Stomach (tissue), 9 donors: ENCODE results near the gene TULP1. TPM values are rescaled to one million over a fixed set of nuclear protein-coding genes. Genes with fewer than 3 reads are reported as not detected.
A peak's percentile ranks its signal among the peaks of the same experiment; 100 is the strongest.

Source experiments
- DNase-seq, 2 donors: peaks; one replicate each; pipeline versions ENCODE4 v3.0.0 to v3.0.0-alpha.2; 2013 to 2019
- H3K27ac ChIP-seq, 5 donors: fragments of 200-600 bp in 4 of 5; sonication (generic) in 4 of 5; one replicate each; pipeline ENCODE4 v1.5.1; 2013 to 2019; ENCODE audit warnings: mild to moderate bottlenecking in 1 of 5, moderate library complexity in 1 of 5
- H3K27me3 ChIP-seq, 3 donors: fragments of 200-600 bp; sonication (generic); one replicate each; pipeline ENCODE4 v1.5.1; 2017 to 2019; ENCODE audit warnings: mixed run types in 1 of 3
- H3K36me3 ChIP-seq, 4 donors: fragments of 200-600 bp; sonication (generic); 1 replicate in 3 of 4; 2 replicates in 1 of 4; pipeline ENCODE4 v1.5.1; 2016 to 2019
- H3K4me1 ChIP-seq, 4 donors: fragments of 200-600 bp; sonication (generic); one replicate each; pipeline ENCODE4 v1.5.1; 2016 to 2019
- H3K4me3 ChIP-seq, 4 donors: fragments of 200-600 bp; sonication (generic) in 3 of 4; one replicate each; pipeline ENCODE4 v1.5.1; 2016 to 2019; ENCODE audit warnings: mild to moderate bottlenecking in 1 of 4
- H3K9me3 ChIP-seq, 4 donors: fragments of 200-600 bp; sonication (generic); one replicate each; pipeline ENCODE4 v1.5.1; 2016 to 2019
- EP300 ChIP-seq: sonication (generic); formaldehyde crosslinking; IDR thresholded peaks from one replicate; pipeline ENCODE4 v1.6.1; 2017; ENCODE audit warnings: antibody characterized with exemption
- POLR2A ChIP-seq, 4 donors: fragments of 450-650 bp; IDR thresholded peaks; one replicate each; pipeline ENCODE4 v1.6.1; 2016; ENCODE audit warnings: antibody characterized with exemption in 4 of 4, control low read depth in 2 of 4, mild to moderate bottlenecking in 1 of 4, moderate library complexity in 1 of 4
- POLR2AphosphoS5 ChIP-seq, 3 donors: sonication (generic); formaldehyde crosslinking; IDR thresholded peaks; one replicate each; pipeline ENCODE4 v1.6.1; 2016; ENCODE audit warnings: antibody characterized with exemption in 3 of 3
- WGBS, 5 donors: extraction: QIAGEN DNeasy Blood & Tissue Kit in 3 of 5; methylation state at CpG; one replicate each; pipeline versions ENCODE4 v1.1.5 to v1.1.7; 2013 to 2018; 5-methylcytosine and 5-hydroxymethylcytosine counted together
- intact Hi-C: fragments of 100-400 bp; cut with DNase I; formaldehyde crosslinking; loops from one replicate; pipeline ENCODE4 v1.15.1; 2023; ENCODE audit warnings: low total_unique reads
- polyA plus RNA-seq, 3 donors: library from polyadenylated mRNA; stranded (reverse); fragments of 200-250 nt; gene quantifications; one replicate each; pipeline ENCODE4 v1.2.3, GENCODE V29; 2013
- total RNA-seq, 5 donors: library from RNA; depleted of rRNA; stranded (reverse); fragments of >200 nt; gene quantifications; one replicate each; pipeline versions ENCODE4 v1.1.0 to v1.2.3, GENCODE V29; 2014 to 2016
- TF ChIP-seq, protein P1 (sequence below), 7 experiments: fragments of 450-650 bp in 4 of 7; fragments of 200-600 bp in 3 of 7; sonication (generic) in 3 of 7; IDR thresholded peaks; one replicate each; pipeline ENCODE4 v1.5.1; 2016 to 2019; ENCODE audit warnings: antibody characterized with exemption in 7 of 7, control low read depth in 2 of 7, mild to moderate bottlenecking in 1 of 7
- donor health status: healthy with polysubstance abuse.
- donor health status: Bipolar disorder and iron deficiency.
- donor health status: healthy.

The TULP1 gene
- total and polyA plus RNA-seq, 8 donors, result 0.05 TPM; not detected in 7

DNA sequence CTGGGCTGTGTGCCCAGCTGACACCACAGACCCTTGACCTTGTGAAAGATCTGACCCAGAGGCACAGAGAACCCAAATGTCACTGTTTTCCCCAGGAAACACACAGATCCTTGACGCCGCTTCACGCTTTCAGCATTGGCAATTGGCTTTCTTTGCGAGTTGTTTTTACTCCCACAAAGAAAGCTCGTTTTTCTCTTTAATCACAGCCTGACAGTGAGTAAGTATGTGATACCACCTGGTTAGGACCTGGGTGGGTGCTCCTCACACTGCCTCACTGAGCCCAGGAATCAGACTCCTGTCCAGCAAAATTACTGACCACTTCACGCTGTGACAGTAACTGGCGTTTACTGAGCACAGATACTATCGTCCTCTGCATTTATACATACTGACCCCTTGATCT lies 31.5 kb downstream of the TULP1 start:
- no peak overlapping the region for H3K4me3 ChIP-seq
- TF ChIP-seq POLR2AphosphoS5 (IDR thresholded peaks at IDR 0.05), result no peak
- no peak for TF ChIP-seq EP300
- TF ChIP-seq, protein P1, sequence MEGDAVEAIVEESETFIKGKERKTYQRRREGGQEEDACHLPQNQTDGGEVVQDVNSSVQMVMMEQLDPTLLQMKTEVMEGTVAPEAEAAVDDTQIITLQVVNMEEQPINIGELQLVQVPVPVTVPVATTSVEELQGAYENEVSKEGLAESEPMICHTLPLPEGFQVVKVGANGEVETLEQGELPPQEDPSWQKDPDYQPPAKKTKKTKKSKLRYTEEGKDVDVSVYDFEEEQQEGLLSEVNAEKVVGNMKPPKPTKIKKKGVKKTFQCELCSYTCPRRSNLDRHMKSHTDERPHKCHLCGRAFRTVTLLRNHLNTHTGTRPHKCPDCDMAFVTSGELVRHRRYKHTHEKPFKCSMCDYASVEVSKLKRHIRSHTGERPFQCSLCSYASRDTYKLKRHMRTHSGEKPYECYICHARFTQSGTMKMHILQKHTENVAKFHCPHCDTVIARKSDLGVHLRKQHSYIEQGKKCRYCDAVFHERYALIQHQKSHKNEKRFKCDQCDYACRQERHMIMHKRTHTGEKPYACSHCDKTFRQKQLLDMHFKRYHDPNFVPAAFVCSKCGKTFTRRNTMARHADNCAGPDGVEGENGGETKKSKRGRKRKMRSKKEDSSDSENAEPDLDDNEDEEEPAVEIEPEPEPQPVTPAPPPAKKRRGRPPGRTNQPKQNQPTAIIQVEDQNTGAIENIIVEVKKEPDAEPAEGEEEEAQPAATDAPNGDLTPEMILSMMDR (IDR thresholded peaks at IDR 0.05), result no peak
- no peak for TF ChIP-seq POLR2A (IDR thresholded peaks at IDR 0.05)
- H3K27ac ChIP-seq, result peak overlapping the region in 2 of 5 donors; percentile 14 to 98
- intact Hi-C loops, result no loop called here
- H3K4me1 ChIP-seq, result peaks cover 14 to 34% (median 22%) of the 10 kb centered on the region in 4 donors
- H3K36me3 ChIP-seq, result peaks cover 8 to 79% (median 67%) of the 10 kb centered on the region in 4 donors
- no peak for DNase-seq
- H3K9me3 ChIP-seq, result no peaks in the 10 kb centered on the region
- no peaks in the 10 kb centered on the region for H3K27me3 ChIP-seq
- WGBS, 5 donors, result 74 to 87% (median 85%) methylated on average over 8 of the region's 8 CpGs

DNA sequence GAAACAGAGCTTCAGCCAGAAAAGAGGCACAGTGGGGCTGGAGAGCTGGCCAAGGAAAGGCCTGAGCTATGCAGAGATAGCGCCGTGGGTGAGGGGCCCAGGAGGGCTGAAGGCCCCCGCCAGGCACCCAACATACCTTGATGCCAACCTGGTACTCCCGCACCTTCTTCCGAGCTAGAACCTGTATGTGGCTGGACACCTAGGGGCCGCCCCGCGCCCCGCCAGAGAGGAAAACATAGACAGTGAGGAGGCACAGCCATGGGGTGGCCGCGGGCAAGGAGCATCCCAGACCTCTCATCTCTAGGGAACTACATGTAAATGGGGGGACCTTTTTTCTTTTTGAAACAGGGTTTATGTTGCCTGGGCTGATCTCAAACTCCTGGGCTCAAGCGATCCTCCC lies 32.5 kb downstream of the TULP1 start:
- Histone ChIP-seq H3K9me3 (no peaks in the 10 kb centered on the region), H3K36me3 (peaks cover 11 to 90% (median 77%) of the 10 kb centered on the region in 4 donors), H3K4me1 (peaks cover 3 to 24% (median 11%) of the 10 kb centered on the region in 4 donors), H3K27ac (peak overlapping the region in 1 of 5 donors; percentile 34), H3K4me3 (no peak overlapping the region), H3K27me3 (no peaks in the 10 kb centered on the region)
- no peak for DNase-seq
- WGBS, 5 donors, result 89 to 95% (median 94%) methylated on average over 12 of the region's 12 CpGs
- TF ChIP-seq EP300 (no peak), POLR2AphosphoS5 (IDR thresholded peaks at IDR 0.05) (no peak), POLR2A (IDR thresholded peaks at IDR 0.05) (no peak)
- TF ChIP-seq, protein P1 (IDR thresholded peaks at IDR 0.05), result no peak
- intact Hi-C loops, result no loop called here

DNA sequence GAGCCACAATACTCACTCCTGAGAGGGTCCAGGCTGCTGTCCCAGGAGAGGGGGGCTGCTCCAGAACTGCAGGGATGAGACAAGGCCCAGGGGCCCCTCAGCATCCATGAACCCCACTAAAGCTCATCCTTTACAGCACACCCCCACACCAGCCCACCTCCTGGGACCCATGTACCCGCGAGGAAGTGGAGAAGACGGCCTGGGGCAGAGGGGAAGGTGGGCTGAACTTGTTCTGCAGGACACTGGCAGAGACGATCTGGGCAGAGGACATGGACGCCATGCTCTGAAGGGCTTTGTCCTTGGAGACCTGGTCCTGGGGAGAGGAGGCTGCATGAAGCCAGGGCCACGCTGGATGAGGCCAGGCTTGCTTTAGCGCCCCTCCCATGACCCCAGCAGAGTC lies 34.4 kb downstream of the TULP1 start:
- Histone ChIP-seq H3K4me3 (no peak overlapping the region), H3K36me3 (peaks cover 22 to 95% (median 82%) of the 10 kb centered on the region in 4 donors), H3K4me1 (peaks cover 0 to 11% (median 3%) of the 10 kb centered on the region in 4 donors), H3K9me3 (no peaks in the 10 kb centered on the region), H3K27ac (no peak overlapping the region), H3K27me3 (no peaks in the 10 kb centered on the region)
- TF ChIP-seq, protein P1 (IDR thresholded peaks at IDR 0.05), result no peak
- TF ChIP-seq POLR2AphosphoS5 (IDR thresholded peaks at IDR 0.05), result no peak
- no peak for TF ChIP-seq POLR2A (IDR thresholded peaks at IDR 0.05)
- no peak for TF ChIP-seq EP300
- intact Hi-C loops, result no loop called here
- 73 to 94% (median 91%) methylated on average over 3 to 7 of the region's 7 CpGs for WGBS, 5 donors
- DNase-seq, result no peak

DNA sequence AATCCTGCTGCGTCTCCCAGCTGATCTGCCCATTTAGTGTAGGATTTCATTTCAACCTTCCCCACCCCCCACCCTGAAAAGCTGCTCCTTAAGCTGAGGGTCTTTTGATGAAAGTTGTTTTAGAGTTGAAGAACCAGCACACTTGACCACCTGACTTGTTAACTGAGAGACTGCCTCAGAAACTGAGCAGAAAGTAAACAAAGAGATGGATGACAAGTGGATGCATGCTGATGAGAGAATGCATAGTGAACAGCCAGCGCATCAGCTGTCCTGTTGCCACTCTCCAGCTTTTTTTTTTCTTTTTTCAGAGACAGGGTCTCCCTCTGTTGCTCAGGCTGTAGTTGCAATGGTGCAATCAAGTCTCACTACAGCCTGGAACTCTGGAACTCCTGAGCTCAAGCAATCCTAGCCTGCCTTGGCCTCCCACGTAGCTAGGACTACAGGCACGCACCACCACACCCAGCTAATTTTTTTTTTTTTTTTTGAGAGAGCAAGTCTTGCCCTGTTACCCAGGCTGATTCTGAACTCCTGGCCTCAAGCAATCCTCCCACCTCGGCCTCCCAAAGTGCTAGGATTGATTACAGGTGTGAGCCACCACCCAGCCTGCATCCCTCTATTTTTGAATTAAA lies 35.0 kb downstream of the TULP1 start:
- Histone ChIP-seq H3K27ac (no peak overlapping the region), H3K4me3 (no peak overlapping the region)
- whole genome bisulfite sequencing, 5 donors, result 90 to 98% (median 94%) methylated on average over 5 of the region's 5 CpGs

More for the DNA sequence above, 35.0 kb downstream of the TULP1 start:
- intact Hi-C loops, result no loop called here
- Histone ChIP-seq H3K9me3 (no peaks in the 10 kb centered on the region), H3K4me1 (peaks cover 0 to 11% (median 6%) of the 10 kb centered on the region in 4 donors), H3K36me3 (peaks cover 27 to 95% (median 83%) of the 10 kb centered on the region in 4 donors), H3K27me3 (no peaks in the 10 kb centered on the region)
- TF ChIP-seq POLR2A (IDR thresholded peaks at IDR 0.05) (no peak), EP300 (no peak), POLR2AphosphoS5 (IDR thresholded peaks at IDR 0.05) (no peak)
- TF ChIP-seq, protein P1 (IDR thresholded peaks at IDR 0.05), result no peak
- DNase-seq, result no peak
